ENCODE results near the gene PTPN7.

DNA sequence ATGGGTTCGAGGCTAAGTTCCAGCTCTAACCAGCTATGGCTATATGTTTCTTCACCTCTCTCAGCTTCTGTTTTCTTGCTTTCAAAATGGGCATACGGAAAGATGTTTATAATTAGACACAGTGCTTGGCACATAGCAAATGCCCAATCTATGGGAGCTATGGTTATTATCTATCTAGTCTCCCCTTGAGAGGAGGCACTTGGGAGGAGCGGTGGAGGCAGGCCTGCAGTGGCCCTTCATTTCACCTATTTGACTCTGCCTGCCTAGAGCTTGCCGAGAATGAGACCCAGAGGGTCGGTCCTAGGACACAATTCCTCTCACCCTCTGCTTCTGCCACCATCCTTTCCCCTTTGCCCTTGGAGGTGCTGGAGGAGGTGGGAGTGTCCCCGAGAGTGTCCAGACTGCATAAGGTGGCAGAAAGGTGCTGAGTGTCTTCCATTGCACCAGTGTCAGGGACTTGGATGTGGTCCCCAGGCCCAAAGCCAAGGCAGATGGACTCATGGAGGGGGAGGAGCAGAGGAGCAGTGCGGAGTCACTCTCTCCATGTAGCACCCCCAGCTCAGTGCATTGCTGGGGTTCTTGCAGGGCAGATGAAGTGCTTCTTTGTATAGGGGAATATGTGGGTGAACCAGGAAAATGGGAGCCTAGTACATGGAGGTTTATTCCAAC is 42.2 kb upstream of the PTPN7 start:
- TF ChIP-seq EZH2phosphoT487 (conservative IDR thresholded peaks at IDR 0.05; ENCODE audit: low read length), result no peak
- no peak for TF ChIP-seq CTCF (IDR thresholded peaks at IDR 0.05; ENCODE audit: insufficient read depth, low read length, poor library complexity, severe bottlenecking)
